Smooth muscle cell (in vitro differentiated cells): ENCODE data around the gene SH3GL3. TPM values are rescaled to one million over a fixed set of nuclear protein-coding genes. Genes with fewer than 3 reads are reported as not detected.

Experiments
- DNase-seq: peaks from one replicate; lab custom pipeline; 2025; ENCODE audit not compliant: unreplicated experiment; lab: John Stamatoyannopoulos, UW
- H2AFZ ChIP-seq: fragments of 200-600 bp; sonication (generic); 2 replicates; pipeline ENCODE4 v1.6.0; 2016; ENCODE audit warnings: antibody characterized with exemption, low read depth, mild to moderate bottlenecking
- H3F3A ChIP-seq: fragments of 200-600 bp; sonication (generic); 2 replicates; pipeline ENCODE4 v1.6.0; 2017; ENCODE audit warnings: antibody characterized with exemption, low read depth
- H3K27ac ChIP-seq: fragments of 200-600 bp; sonication (generic); 2 replicates; pipeline ENCODE4 v1.5.1; 2016; ENCODE audit warnings: low read depth, mild to moderate bottlenecking
- H3K27me3 ChIP-seq: fragments of 200-600 bp; sonication (generic); 2 replicates; pipeline ENCODE4 v1.6.1; 2016; ENCODE audit warnings: low read depth, mild to moderate bottlenecking
- H3K36me3 ChIP-seq: fragments of 200-600 bp; sonication (generic); 2 replicates; pipeline ENCODE4 v1.5.1; 2016; ENCODE audit warnings: low read depth
- H3K4me1 ChIP-seq: fragments of 200-600 bp; sonication (generic); 2 replicates; pipeline ENCODE4 v1.5.1; 2016; ENCODE audit warnings: low read depth
- H3K4me2 ChIP-seq: fragments of 200-600 bp; sonication (generic); 2 replicates; pipeline ENCODE4 v1.6.0; 2016; ENCODE audit warnings: mild to moderate bottlenecking
- H3K4me3 ChIP-seq: fragments of 200-600 bp; sonication (generic); 2 replicates; pipeline ENCODE4 v1.5.1; 2016; ENCODE audit warnings: mild to moderate bottlenecking
- H3K79me2 ChIP-seq: fragments of 200-600 bp; sonication (generic); 2 replicates; pipeline ENCODE4 v1.6.0; 2016; ENCODE audit warnings: low read depth, mild to moderate bottlenecking
- H3K9ac ChIP-seq: fragments of 200-600 bp; sonication (generic); 2 replicates; pipeline ENCODE4 v1.6.0; 2016; ENCODE audit warnings: low read depth
- H3K9me3 ChIP-seq: fragments of 200-600 bp; sonication (generic); replicated peaks from 2 replicates; pipeline ENCODE4 v1.5.1; 2016; ENCODE audit warnings: low read depth
- H4K20me1 ChIP-seq: fragments of 200-600 bp; sonication (generic); 2 replicates; pipeline ENCODE4 v1.6.0; 2016; ENCODE audit warnings: low read depth
- CTCF ChIP-seq: fragments of 200-600 bp; sonication (generic); IDR thresholded peaks from 2 replicates; pipeline ENCODE4 v1.5.1; 2017; ENCODE audit warnings: borderline replicate concordance, mild to moderate bottlenecking, antibody characterized with exemption; ENCODE audit not compliant: insufficient read depth, poor library complexity, severe bottlenecking
- WGBS: methylation state at CpG from one replicate; pipeline ENCODE4 v1.1.7; 2016; ENCODE audit warnings: low lambda C conversion rate; 5-methylcytosine and 5-hydroxymethylcytosine counted together
- polyA plus RNA-seq: library from polyadenylated mRNA; unstranded; fragments of >200 nt; fragmentation: Nextera tagmentation; extraction: Ambion mirVana; gene quantifications from 2 replicates; pipeline ENCODE4 v1.2.1, GENCODE V29; 2016
- total RNA-seq: library from RNA; depleted of rRNA; stranded (reverse); fragments of >200 nt; gene quantifications from 2 replicates; pipeline ENCODE4 v1.2.3, GENCODE V29; 2014

The SH3GL3 gene
- total and polyA plus RNA-seq, 2 experiments from 2014 or later = 0.50 to 2.2 TPM

- no peak overlapping the region for H3K27ac ChIP-seq
- no peaks in the 10 kb centered on the region for H3K27me3 ChIP-seq
- TF ChIP-seq CTCF = no peak
- no peaks in the 10 kb centered on the region for H3K36me3 ChIP-seq
- no peaks in the 10 kb centered on the region for H3K79me2 ChIP-seq
- no peaks in the 10 kb centered on the region for H3F3A ChIP-seq
- no peaks in the 10 kb centered on the region for H4K20me1 ChIP-seq
- no peaks in the 10 kb centered on the region for H3K9me3 ChIP-seq
- no peak overlapping the region for H2AFZ ChIP-seq
- H3K4me2 ChIP-seq = no peak overlapping the region
- no peak for DNase-seq
- no peaks in the 10 kb centered on the region for H3K4me1 ChIP-seq
- H3K4me3 ChIP-seq = no peak overlapping the region
- no peak overlapping the region for H3K9ac ChIP-seq
- 24% methylated on average over 4 of the region's 4 CpGs for WGBS
These were observed 15.9 kb downstream of the SH3GL3 start for GRCh38 chr15:83462953-83463433.

GRCh38 chr15:83470887-83471286, 23.7 kb downstream of the SH3GL3 start:
- Histone ChIP-seq H3K9me3 (no peaks in the 10 kb centered on the region), H3K27me3 (no peaks in the 10 kb centered on the region), H3K9ac (no peak overlapping the region), H3K4me3 (no peak overlapping the region), H3K27ac (no peak overlapping the region), H3K36me3 (no peaks in the 10 kb centered on the region), H3K4me1 (no peaks in the 10 kb centered on the region), H3F3A (no peaks in the 10 kb centered on the region), H3K4me2 (no peak overlapping the region), H2AFZ (no peak overlapping the region), H4K20me1 (no peaks in the 10 kb centered on the region), H3K79me2 (no peaks in the 10 kb centered on the region)
- TF ChIP-seq CTCF = no peak
- no peak for DNase-seq

GRCh38 chr15:83471307-83471866, 24.2 kb downstream of the SH3GL3 start:
- no peak overlapping the region for H3K9ac ChIP-seq
- H3K27me3 ChIP-seq = no peaks in the 10 kb centered on the region
- H3K4me3 ChIP-seq = no peak overlapping the region
- H3K27ac ChIP-seq = no peak overlapping the region
- H2AFZ ChIP-seq = no peak overlapping the region
- no peaks in the 10 kb centered on the region for H3K79me2 ChIP-seq
- no peak for TF ChIP-seq CTCF
- H3K4me1 ChIP-seq = no peaks in the 10 kb centered on the region
- no peaks in the 10 kb centered on the region for H4K20me1 ChIP-seq
- H3F3A ChIP-seq = no peaks in the 10 kb centered on the region
- 97% methylated on average over 1 of the region's 1 CpG for WGBS
- H3K9me3 ChIP-seq = no peaks in the 10 kb centered on the region
- no peak for DNase-seq
- H3K36me3 ChIP-seq = no peaks in the 10 kb centered on the region
- no peak overlapping the region for H3K4me2 ChIP-seq

GRCh38 chr15:83472151-83472550, 25.0 kb downstream of the SH3GL3 start:
- no peak for DNase-seq
- Histone ChIP-seq H3K4me3 (no peak overlapping the region), H3K4me1 (no peaks in the 10 kb centered on the region), H3K9ac (no peak overlapping the region), H3K27me3 (no peaks in the 10 kb centered on the region), H3K4me2 (no peak overlapping the region), H3K79me2 (no peaks in the 10 kb centered on the region), H3K27ac (no peak overlapping the region), H4K20me1 (no peaks in the 10 kb centered on the region), H3K9me3 (no peaks in the 10 kb centered on the region), H3F3A (no peaks in the 10 kb centered on the region), H2AFZ (no peak overlapping the region), H3K36me3 (no peaks in the 10 kb centered on the region)
- WGBS = 92% methylated on average over 3 of the region's 3 CpGs
- no peak for TF ChIP-seq CTCF
